Stimulated activated CD8-positive, alpha-beta memory T cell treated with anti-CD3 and anti-CD28 coated beads, Interleukin-4, amount 100 ng/mL, for 1 hour (primary cell): ENCODE results near the gene PI16.
"Not testable (repeated sequence)": the region's sequence is repeated elsewhere in the genome, so short reads cannot be mapped to it uniquely, and the experiment has no call there.

Experiments
- DNase-seq, 2 donors: peaks; one replicate each; pipeline ENCODE4 v3.0.0-alpha.2; 2020; ENCODE audit warnings: low read depth in 2 of 2, low spot score in 1 of 2

PI16 gene

GRCh38 chr6:36971921-36972673 is 17.6 kb downstream of the PI16 start:
- DNase-seq = no peak

DNA sequence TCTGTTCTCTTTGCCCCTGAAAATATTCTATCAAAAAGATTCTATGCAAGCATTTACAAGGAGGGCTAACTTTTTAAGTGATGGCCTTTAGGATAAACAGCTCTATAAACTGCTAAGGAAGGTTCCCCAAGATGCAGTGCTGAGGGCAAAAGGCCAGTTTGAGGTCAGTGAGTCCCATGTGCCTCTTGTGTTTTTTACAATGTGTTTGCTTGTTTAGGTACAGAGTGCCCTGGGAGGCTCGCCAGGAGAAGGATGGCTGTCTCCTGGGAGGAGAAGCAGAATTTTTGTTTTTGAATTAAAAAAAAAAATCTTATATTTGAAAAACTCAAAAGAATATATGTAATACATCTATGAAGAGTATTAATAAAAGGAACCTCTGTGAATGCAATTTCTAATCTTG is 18.7 kb downstream of the PI16 start:
- no peak for DNase-seq

DNA sequence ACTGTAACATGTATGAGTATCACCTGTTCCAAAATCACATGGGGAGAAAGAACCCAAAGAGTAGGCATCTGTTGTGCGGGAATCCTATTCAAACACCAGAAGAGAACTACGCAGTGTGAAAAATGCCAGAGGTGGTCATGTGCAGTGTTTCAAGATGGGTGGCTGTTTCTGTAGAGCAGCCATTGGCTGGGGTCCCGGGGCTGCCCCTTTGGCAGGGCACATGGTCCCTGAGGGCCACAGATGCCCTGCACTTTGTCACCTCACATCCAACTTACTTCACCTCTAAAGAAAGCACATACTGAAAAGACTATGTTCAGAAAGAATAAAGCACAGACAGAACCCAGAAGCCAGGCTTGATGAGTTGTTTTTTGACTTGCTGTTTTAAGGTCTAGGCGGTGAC is 19.1 kb downstream of the PI16 start:
- no peak for DNase-seq

DNA sequence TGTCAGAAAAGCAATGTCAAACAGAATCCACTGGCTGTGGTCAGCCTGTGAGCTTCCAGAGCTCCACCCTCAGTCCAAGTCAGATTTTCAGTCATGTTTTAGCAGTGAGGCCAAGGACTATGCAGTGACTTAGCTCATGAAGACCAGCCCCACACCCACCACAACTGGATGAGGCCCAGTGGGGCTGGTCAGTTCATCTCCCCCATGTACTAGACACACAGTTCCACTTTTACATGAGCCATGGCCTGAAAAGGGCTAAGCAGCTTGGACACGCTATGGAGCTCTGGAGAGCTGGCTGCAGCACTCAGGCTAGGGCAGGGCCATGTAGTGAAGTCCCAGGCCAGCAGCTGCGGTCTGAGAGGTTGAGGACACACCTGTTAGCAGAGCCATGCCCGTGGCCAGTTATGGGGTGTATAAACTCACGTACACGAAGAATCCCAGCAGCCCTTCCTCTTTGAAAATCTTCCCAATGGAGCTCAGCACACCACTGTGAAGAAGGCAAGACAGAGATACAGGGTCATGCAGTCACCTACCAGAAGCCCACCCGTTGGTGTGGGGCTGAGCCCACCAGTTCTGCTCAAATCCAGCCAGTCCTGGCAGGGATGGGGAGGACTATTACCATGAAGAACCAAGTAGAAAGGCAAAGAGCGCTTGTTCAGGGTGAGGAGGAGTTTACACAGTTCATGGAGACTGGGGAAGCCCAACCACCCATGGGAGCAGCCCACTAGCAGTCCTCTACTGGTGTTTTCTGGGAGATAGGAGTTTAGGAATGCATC is 20.9 kb downstream of the PI16 start:
- DNase-seq = no peak

DNA sequence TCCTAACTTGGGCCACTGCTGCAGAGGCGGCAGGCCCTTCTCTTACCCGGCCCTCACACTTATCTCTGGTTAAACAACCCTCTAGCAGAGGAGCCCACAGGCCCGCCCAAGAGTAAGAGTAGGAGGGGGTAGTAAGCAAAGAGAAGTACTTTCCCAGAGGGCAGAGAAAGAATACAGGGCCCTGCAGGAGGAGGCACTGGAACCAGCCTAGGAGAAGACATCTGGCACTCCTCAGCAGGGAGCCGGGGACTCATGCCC is 21.4 kb downstream of the PI16 start:
- no peak for DNase-seq

DNA sequence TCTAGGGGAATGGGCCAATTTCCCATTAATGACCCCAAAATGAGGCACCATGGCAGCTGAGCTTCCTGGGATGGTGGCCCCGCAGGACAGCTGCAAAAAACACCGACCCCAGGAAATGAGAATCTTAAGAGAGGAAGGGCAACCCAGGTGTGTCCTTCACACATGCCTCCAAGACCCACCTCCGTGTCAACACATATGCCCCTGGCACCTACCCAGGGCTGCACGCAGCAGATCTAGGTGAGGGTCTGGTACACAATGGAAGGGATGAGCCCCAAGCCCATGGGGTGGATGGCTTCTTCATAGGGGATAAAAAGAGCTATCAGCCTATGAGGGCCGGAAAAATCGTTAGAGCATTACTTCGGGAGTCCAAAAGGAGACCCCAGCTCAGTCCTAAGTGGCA is 22.0 kb downstream of the PI16 start:
- DNase-seq = no peak

DNA sequence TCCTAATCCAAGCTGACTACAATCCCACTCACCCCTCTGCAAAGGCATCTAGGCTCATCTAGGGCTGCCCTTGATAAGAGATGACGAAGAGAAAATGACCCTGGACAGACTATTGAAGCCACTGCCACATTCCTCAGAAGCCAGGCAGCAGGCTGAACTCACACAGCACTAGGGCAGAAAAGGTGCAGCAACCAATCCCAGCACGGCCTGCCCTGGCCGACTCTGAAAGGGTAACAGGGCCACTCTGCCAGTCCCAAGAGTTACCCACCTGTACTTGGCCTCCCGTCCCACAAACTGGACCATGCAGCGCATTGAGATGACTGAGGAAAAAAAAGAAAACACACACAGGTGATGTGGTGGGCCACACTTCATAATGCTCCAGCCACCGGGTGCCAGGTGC is 22.4 kb downstream of the PI16 start:
- no peak for DNase-seq

DNA sequence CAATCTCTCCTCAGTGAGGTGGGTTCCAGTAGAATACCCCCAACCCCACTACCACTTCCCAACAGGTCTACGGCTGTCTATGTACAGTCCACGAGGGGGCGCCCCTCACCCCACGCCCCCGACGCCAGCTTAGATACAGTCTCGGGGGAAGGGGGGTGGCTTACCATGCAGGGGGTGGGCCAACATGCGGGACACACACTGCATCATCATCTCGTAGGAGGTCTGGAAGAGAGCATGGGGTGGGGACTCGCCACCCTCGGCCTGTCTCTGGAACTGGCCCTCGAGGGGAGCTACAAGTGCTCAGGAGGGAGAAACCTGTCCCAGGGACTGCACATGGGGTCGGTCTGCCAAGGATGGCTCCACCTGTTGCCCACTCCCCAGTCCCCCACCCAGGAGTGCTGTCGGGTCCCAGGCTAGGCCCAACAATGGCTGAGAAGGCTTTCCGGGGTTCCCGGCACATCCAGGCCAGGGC is 23.0 kb downstream of the PI16 start:
- no peak for DNase-seq

- DNase-seq = no peak
Measured at GRCh38 chr6:36978421-36979346, 24.1 kb downstream of the PI16 start.

DNA sequence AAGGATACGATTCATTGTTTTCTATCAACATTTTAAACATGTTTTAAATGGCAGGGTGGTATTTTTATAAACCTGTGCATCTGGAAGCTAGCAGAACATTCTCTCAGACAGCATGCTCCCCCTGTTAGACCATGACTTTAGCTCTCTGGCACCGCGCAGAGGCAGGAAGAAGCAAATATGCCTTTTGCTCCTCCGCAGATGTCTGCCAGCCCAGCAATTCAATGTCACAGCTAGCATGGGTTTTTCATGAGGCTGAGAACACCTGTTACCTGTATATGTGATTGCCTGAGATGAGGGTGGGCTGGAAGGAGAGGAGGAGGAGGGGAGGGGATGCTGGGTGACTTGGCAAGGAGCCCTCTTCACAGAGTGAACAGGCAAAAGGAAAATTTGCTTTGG is 24.8 kb downstream of the PI16 start:
- DNase-seq = no peak

GRCh38 chr6:36980129-36980528 is 25.6 kb downstream of the PI16 start:
- no peak for DNase-seq

GRCh38 chr6:36980876-36981619 is 26.5 kb downstream of the PI16 start:
- DNase-seq = no peak

- no peak for DNase-seq
Measured at GRCh38 chr6:36983538-36983937, 29.0 kb downstream of the PI16 start.

DNA sequence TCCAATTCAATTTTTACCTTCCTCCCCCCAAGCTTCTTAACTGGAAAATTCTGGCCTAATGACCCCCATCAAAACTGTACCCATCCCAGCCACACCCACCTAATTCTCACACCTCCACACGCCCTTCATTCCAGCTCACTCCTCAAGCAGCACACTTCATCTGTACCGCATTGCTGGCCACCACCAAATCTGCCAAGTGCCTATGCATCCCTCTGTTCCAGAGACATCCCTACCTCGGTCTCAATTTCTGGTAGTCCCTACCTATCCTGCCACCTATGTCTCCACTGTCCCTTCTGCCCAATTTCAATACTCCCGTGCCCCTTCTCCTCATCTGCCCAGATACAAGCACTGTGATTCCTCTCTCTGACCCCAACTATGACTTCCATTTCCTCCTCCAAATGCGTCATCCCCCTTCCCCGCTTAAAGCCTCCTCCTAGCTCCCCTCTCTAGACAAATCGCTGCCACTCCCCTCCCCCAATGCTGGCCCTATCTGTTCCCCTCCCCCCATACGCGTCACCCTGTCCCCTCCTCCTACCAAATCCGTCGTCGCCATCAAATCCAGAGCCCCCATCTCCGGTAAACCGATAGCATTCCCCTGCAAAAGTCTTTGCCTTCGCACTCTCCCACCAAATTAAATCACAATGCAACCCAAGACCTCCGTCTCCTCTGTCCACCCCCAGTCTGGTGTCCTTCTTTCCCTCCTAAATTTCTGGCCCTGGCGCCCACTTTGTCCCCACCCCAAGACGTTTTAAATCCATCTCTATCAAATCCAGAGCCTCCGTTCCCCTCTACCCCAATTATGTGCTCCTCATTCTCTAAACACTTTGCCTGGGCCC is 30.3 kb downstream of the PI16 start:
- DNase-seq = peak in 1 of 2 donors; percentile 13

- no peak for DNase-seq
Measured at GRCh38 chr6:36985417-36985807, 30.9 kb downstream of the PI16 start.

GRCh38 chr6:36985808-36986703 is 31.5 kb downstream of the PI16 start, which contains the start of gene MTCH1:
MTCH1 (minus strand) TSS chr6:36986196; CDS start chr6:36986173, 23 bp downstream.
- DNase-seq = peak; percentile 61 to 71

- DNase-seq = no peak
Measured at GRCh38 chr6:36986704-36987047, 32.1 kb downstream of the PI16 start.

- no peak for DNase-seq
Measured at GRCh38 chr6:36989264-36989663, 34.7 kb downstream of the PI16 start.

DNA sequence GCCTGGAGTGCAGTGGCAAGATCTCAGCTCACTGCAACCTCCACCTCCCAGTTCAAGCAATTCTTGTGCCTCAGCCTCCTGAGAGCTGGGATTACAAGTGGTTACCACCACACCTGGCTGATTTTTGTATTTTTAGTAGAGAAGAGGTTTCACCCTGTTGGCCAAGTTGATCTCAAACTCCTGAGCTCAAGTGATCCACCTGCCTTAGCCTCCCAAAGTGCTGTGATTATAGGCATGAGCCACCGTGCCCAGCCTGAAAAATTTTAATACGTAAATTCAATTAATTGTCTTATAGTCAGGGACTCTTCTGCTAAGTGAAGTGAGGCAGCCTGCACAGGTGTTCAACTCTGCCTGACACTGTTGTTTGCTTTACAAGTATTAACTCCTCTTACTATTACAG is 35.9 kb downstream of the PI16 start:
- DNase-seq = not testable (repeated sequence)
